Measurements from ENCODE around the gene CELF2.

CELF2 gene

GRCh38 chr10:11298116-11298515 lies 280.4 kb downstream of the CELF2 start:
- Histone ChIP-seq H3K4me1 (ENCODE audit: insufficient read depth, low read length) (no peaks in the 10 kb centered on the region), H3K9me3 (ENCODE audit: insufficient read depth, low read length, severe bottlenecking) (no peaks in the 10 kb centered on the region), H3K4me3 (ENCODE audit: low read depth in 1 of 2, low read length in 2 of 2) (no peak overlapping the region), H3K79me2 (ENCODE audit: insufficient read depth, low read length) (no peaks in the 10 kb centered on the region), H4K20me1 (ENCODE audit: insufficient read depth, low read length) (no peaks in the 10 kb centered on the region), H3K4me2 (ENCODE audit: insufficient read depth, low read length) (no peak overlapping the region), H3K9ac (ENCODE audit: low read depth, low read length) (no peak overlapping the region), H2AFZ (ENCODE audit: low read depth, low read length) (no peak overlapping the region), H3K36me3 (ENCODE audit: insufficient read depth, low read length) (peaks cover 86% of the 10 kb centered on the region), H3K27me3 (ENCODE audit: insufficient read depth, low read length, poor library complexity) (no peaks in the 10 kb centered on the region), H3K27ac (ENCODE audit: low read length) (no peak overlapping the region)
- ATAC-seq (ENCODE audit: insufficient read depth, low read depth) (no peak), DNase-seq (no peak)
- TF ChIP-seq CTCF (IDR thresholded peaks at IDR 0.05; ENCODE audit: borderline replicate concordance, extremely low read depth, low read length, poor library complexity, severe bottlenecking) = no peak
- TF ChIP-seq EZH2 (IDR thresholded peaks at IDR 0.05; ENCODE audit: borderline replicate concordance, low read depth, low read length, severe bottlenecking) = no peak

GRCh38 chr10:11299125-11299524 lies 281.5 kb downstream of the CELF2 start:
- Histone ChIP-seq H3K4me3 (ENCODE audit: low read depth in 1 of 2, low read length in 2 of 2) (no peak overlapping the region), H3K27ac (ENCODE audit: low read length) (no peak overlapping the region), H3K79me2 (ENCODE audit: insufficient read depth, low read length) (no peaks in the 10 kb centered on the region), H3K27me3 (ENCODE audit: insufficient read depth, low read length, poor library complexity) (no peaks in the 10 kb centered on the region), H3K9me3 (ENCODE audit: insufficient read depth, low read length, severe bottlenecking) (no peaks in the 10 kb centered on the region), H2AFZ (ENCODE audit: low read depth, low read length) (no peak overlapping the region), H3K9ac (ENCODE audit: low read depth, low read length) (no peak overlapping the region), H3K36me3 (ENCODE audit: insufficient read depth, low read length) (peaks cover 86% of the 10 kb centered on the region), H3K4me2 (ENCODE audit: insufficient read depth, low read length) (no peak overlapping the region), H3K4me1 (ENCODE audit: insufficient read depth, low read length) (no peaks in the 10 kb centered on the region), H4K20me1 (ENCODE audit: insufficient read depth, low read length) (no peaks in the 10 kb centered on the region)
- DNase-seq (no peak), ATAC-seq (ENCODE audit: insufficient read depth, low read depth) (no peak)
- TF ChIP-seq EZH2 (IDR thresholded peaks at IDR 0.05; ENCODE audit: borderline replicate concordance, low read depth, low read length, severe bottlenecking) (no peak), CTCF (IDR thresholded peaks at IDR 0.05; ENCODE audit: borderline replicate concordance, extremely low read depth, low read length, poor library complexity, severe bottlenecking) (no peak)

GRCh38 chr10:11300026-11300425 lies 282.4 kb downstream of the CELF2 start:
- peaks cover 86% of the 10 kb centered on the region for H3K36me3 ChIP-seq (ENCODE audit: insufficient read depth, low read length)
- H3K9me3 ChIP-seq (ENCODE audit: insufficient read depth, low read length, severe bottlenecking) = peaks cover 4% of the 10 kb centered on the region
- no peak overlapping the region for H2AFZ ChIP-seq (ENCODE audit: low read depth, low read length)
- no peaks in the 10 kb centered on the region for H3K4me1 ChIP-seq (ENCODE audit: insufficient read depth, low read length)
- DNase-seq (no peak), ATAC-seq (ENCODE audit: insufficient read depth, low read depth) (no peak)
- no peaks in the 10 kb centered on the region for H3K79me2 ChIP-seq (ENCODE audit: insufficient read depth, low read length)
- no peak overlapping the region for H3K9ac ChIP-seq (ENCODE audit: low read depth, low read length)
- H4K20me1 ChIP-seq (ENCODE audit: insufficient read depth, low read length) = no peaks in the 10 kb centered on the region
- no peak overlapping the region for H3K27ac ChIP-seq (ENCODE audit: low read length)
- TF ChIP-seq EZH2 (IDR thresholded peaks at IDR 0.05; ENCODE audit: borderline replicate concordance, low read depth, low read length, severe bottlenecking) (no peak), CTCF (IDR thresholded peaks at IDR 0.05; ENCODE audit: borderline replicate concordance, extremely low read depth, low read length, poor library complexity, severe bottlenecking) (no peak)
- no peak overlapping the region for H3K4me3 ChIP-seq (ENCODE audit: low read depth in 1 of 2, low read length in 2 of 2)
- no peaks in the 10 kb centered on the region for H3K27me3 ChIP-seq (ENCODE audit: insufficient read depth, low read length, poor library complexity)
- no peak overlapping the region for H3K4me2 ChIP-seq (ENCODE audit: insufficient read depth, low read length)

GRCh38 chr10:11300563-11300962 lies 282.9 kb downstream of the CELF2 start:
- Histone ChIP-seq H3K79me2 (ENCODE audit: insufficient read depth, low read length) (no peaks in the 10 kb centered on the region), H3K36me3 (ENCODE audit: insufficient read depth, low read length) (peaks cover 86% of the 10 kb centered on the region), H3K27ac (ENCODE audit: low read length) (no peak overlapping the region), H4K20me1 (ENCODE audit: insufficient read depth, low read length) (no peaks in the 10 kb centered on the region), H3K4me3 (ENCODE audit: low read depth in 1 of 2, low read length in 2 of 2) (no peak overlapping the region), H2AFZ (ENCODE audit: low read depth, low read length) (no peak overlapping the region), H3K27me3 (ENCODE audit: insufficient read depth, low read length, poor library complexity) (no peaks in the 10 kb centered on the region), H3K4me1 (ENCODE audit: insufficient read depth, low read length) (no peaks in the 10 kb centered on the region), H3K9ac (ENCODE audit: low read depth, low read length) (no peak overlapping the region), H3K4me2 (ENCODE audit: insufficient read depth, low read length) (no peak overlapping the region), H3K9me3 (ENCODE audit: insufficient read depth, low read length, severe bottlenecking) (peaks cover 4% of the 10 kb centered on the region)
- DNase-seq (no peak), ATAC-seq (ENCODE audit: insufficient read depth, low read depth) (no peak)
- TF ChIP-seq EZH2 (IDR thresholded peaks at IDR 0.05; ENCODE audit: borderline replicate concordance, low read depth, low read length, severe bottlenecking) (no peak), CTCF (IDR thresholded peaks at IDR 0.05; ENCODE audit: borderline replicate concordance, extremely low read depth, low read length, poor library complexity, severe bottlenecking) (no peak)

Measured in DND-41 (cell line).